Endothelial cell of umbilical vein (primary cell): Measurements from ENCODE around the gene GNAZ. TPM values are rescaled to one million over a fixed set of nuclear protein-coding genes. Genes with fewer than 3 reads are reported as not detected.

Experiments
- BruUV-seq: library from RNA; stranded (reverse); fragments of 400-500 nt; replicated peaks from 2 replicates; lab custom pipeline; 2021; lab: Mats Ljungman, UMichigan
- CTCF ChIA-PET: fragments of 300-600, 350-600 bp; sonication (Branson Sonifier 250); formaldehyde crosslinking; loops from one replicate; lab custom pipeline; 2021; ENCODE audit warnings: antibody characterized with exemption, inconsistent platforms; lab: Charles Lee
- POLR2A ChIA-PET: fragments of 300-600, 350-600 bp; sonication (Branson Sonifier 250); formaldehyde crosslinking; loops from one replicate; lab custom pipeline; 2021; ENCODE audit warnings: antibody characterized with exemption, inconsistent platforms; lab: Charles Lee
- DNase-seq: peaks from one replicate; pipeline ENCODE4 v3.0.0-alpha.2; 2011; ENCODE audit warnings: low read depth, low spot score
- FAIRE-seq: peaks from 2 replicates; lab custom pipeline; 2011; peaks lifted over from hg19 to GRCh38; lab: Jason Lieb, UNC
- H2AFZ ChIP-seq: 2 replicates; pipeline ENCODE4 v1.6.0; 2012; ENCODE audit warnings: low read depth, low read length, control low read depth, inconsistent platforms
- H3K27ac ChIP-seq: 2 replicates; pipeline ENCODE4 v1.5.1; 2011; ENCODE audit warnings: low read depth, mild to moderate bottlenecking, control low read depth, low read length, moderate library complexity; ENCODE audit not compliant: insufficient read depth
- H3K27me3 ChIP-seq, 2 experiments: 2 replicates each; pipeline versions ENCODE4 v1.6.0 to v1.6.1; 2011; ENCODE audit warnings: low read length in 2 of 2, mixed read lengths in 1 of 2; ENCODE audit not compliant: control insufficient read depth in 2 of 2, insufficient read depth in 2 of 2
- H3K36me3 ChIP-seq, 2 experiments: 2 replicates in 1 of 2; 3 replicates in 1 of 2; pipeline ENCODE4 v1.5.1; 2011; ENCODE audit warnings: low read length in 2 of 2, mild to moderate bottlenecking in 1 of 2, moderate library complexity in 1 of 2; ENCODE audit not compliant: control insufficient read depth in 2 of 2, insufficient read depth in 2 of 2; ENCODE audit errors: extremely low read depth in 1 of 2
- H3K4me1 ChIP-seq: 3 replicates; pipeline ENCODE4 v1.5.1; 2011; ENCODE audit warnings: mild to moderate bottlenecking, low read length; ENCODE audit not compliant: control insufficient read depth, insufficient read depth; ENCODE audit errors: extremely low read depth
- H3K4me2 ChIP-seq: 2 replicates; pipeline ENCODE4 v1.6.1; 2011; ENCODE audit warnings: low read length, control low read depth, mixed read lengths; ENCODE audit not compliant: insufficient read depth
- H3K4me3 ChIP-seq, 3 experiments: fragments of 200-600 bp in 1 of 3; sonication (generic), shearing (Covaris generic) in 1 of 3; replicated peaks in 1 of 3; 2 replicates each; pipeline ENCODE4 v1.5.1; 2011 to 2016; ENCODE audit warnings: control low read depth in 3 of 3, low read length in 3 of 3, mild to moderate bottlenecking in 2 of 3, inconsistent platforms in 1 of 3, low read depth in 1 of 3, moderate library complexity in 1 of 3; ENCODE audit not compliant: insufficient read depth in 1 of 3
- H3K79me2 ChIP-seq: 2 replicates; pipeline ENCODE4 v1.6.0; 2012; ENCODE audit warnings: low read length, inconsistent platforms; ENCODE audit not compliant: control insufficient read depth, insufficient read depth
- H3K9ac ChIP-seq: replicated peaks from 2 replicates; pipeline ENCODE3; 2011; ENCODE audit warnings: low read length, control low read depth; ENCODE audit not compliant: insufficient read depth; ENCODE audit errors: extremely low read depth
- H3K9me1 ChIP-seq: replicated peaks from 3 replicates; pipeline ENCODE4 v1.6.0; 2011; ENCODE audit warnings: mild to moderate bottlenecking, low read length; ENCODE audit not compliant: control insufficient read depth, insufficient read depth; ENCODE audit errors: extremely low read depth
- H3K9me3 ChIP-seq: replicated peaks from 2 replicates; pipeline ENCODE4 v1.5.1; 2012; ENCODE audit warnings: low read length, inconsistent platforms; ENCODE audit not compliant: control insufficient read depth, insufficient read depth
- H4K20me1 ChIP-seq: replicated peaks from 2 replicates; pipeline ENCODE3; 2011; ENCODE audit warnings: mild to moderate bottlenecking, low read length; ENCODE audit not compliant: control insufficient read depth, insufficient read depth; ENCODE audit errors: extremely low read depth
- CTCF ChIP-seq, 2 donors: IDR thresholded peaks; 1 replicate in 1 of 2; 2 replicates in 1 of 2; pipeline ENCODE4 v1.5.1; 2011; ENCODE audit warnings: low read length in 2 of 2, mild to moderate bottlenecking in 2 of 2, moderate library complexity in 2 of 2, control low read depth in 1 of 2, inconsistent platforms in 1 of 2, low read depth in 1 of 2; ENCODE audit not compliant: insufficient read depth in 1 of 2; ENCODE audit errors: extremely low read depth in 1 of 2
- EZH2 ChIP-seq: IDR thresholded peaks from 2 replicates; pipeline ENCODE4 v1.6.1; 2012; ENCODE audit warnings: borderline replicate concordance, low read depth, mild to moderate bottlenecking, moderate library complexity, low read length, inconsistent platforms; ENCODE audit not compliant: severe bottlenecking
- FOS ChIP-seq: IDR thresholded peaks from 2 replicates; pipeline ENCODE4 v1.6.1; 2011; ENCODE audit warnings: mild to moderate bottlenecking, low read length, moderate library complexity, borderline replicate concordance; ENCODE audit not compliant: insufficient read depth
- GATA2 ChIP-seq: IDR thresholded peaks from 2 replicates; pipeline ENCODE4 v1.7.0; 2011; ENCODE audit warnings: low read depth, mild to moderate bottlenecking, moderate library complexity, mixed read lengths, low read length; ENCODE audit not compliant: insufficient read length, insufficient read depth
- JUN ChIP-seq: IDR thresholded peaks from 2 replicates; pipeline ENCODE4 v1.6.1; 2011; ENCODE audit warnings: borderline replicate concordance, low read depth; ENCODE audit not compliant: insufficient read length, insufficient read depth
- MAX ChIP-seq: IDR thresholded peaks from 2 replicates; pipeline ENCODE4 v1.6.1; 2011; ENCODE audit not compliant: insufficient read depth, insufficient read length
- MYC ChIP-seq: IDR thresholded peaks from one replicate; pipeline ENCODE4 v1.6.1; 2011; ENCODE audit warnings: mild to moderate bottlenecking, low read depth, low read length
- POLR2A ChIP-seq: IDR thresholded peaks from 2 replicates; pipeline ENCODE4 v1.6.1; 2012; ENCODE audit warnings: low read depth, mild to moderate bottlenecking, control low read depth, low read length
- POLR2AphosphoS5 ChIP-seq: IDR thresholded peaks from 2 replicates; pipeline ENCODE4 v1.6.1; 2012; ENCODE audit warnings: low read depth, mild to moderate bottlenecking, control low read depth, low read length, moderate library complexity; ENCODE audit not compliant: insufficient read depth
- dilution Hi-C: fragments of 300-500 bp; cut with MboI; formaldehyde crosslinking; loops from one replicate; pipeline ENCODE4 v1.15.0; 2019; ENCODE audit warnings: low sequenced_read_pairs; ENCODE audit not compliant: extremely low pct_ligation_motif_present
- intact Hi-C: fragments of 100-400 bp; cut with micrococcal nuclease; formaldehyde crosslinking; loops from one replicate; pipeline ENCODE4 v1.10.0; 2022
- polyA plus RNA-seq, 4 experiments: library from polyadenylated mRNA; depleted of rRNA in 3 of 4; stranded (reverse) in 3 of 4; unstranded in 1 of 4; fragments of >200 nt; gene quantifications; 2 replicates each; pipeline versions ENCODE4 v1.2.1 to v1.2.3, GENCODE V29; 2011 to 2012; ENCODE audit warnings: missing spikeins in 1 of 4
- total RNA-seq: library from RNA; stranded (reverse); gene quantifications from 2 replicates; pipeline ENCODE4 v1.2.3, GENCODE V29; 2021

The GNAZ gene
- total and polyA plus RNA-seq, 2 donors (not counting 3 experiments of a cell fraction or from before 2014, with no cell fraction given): 0.44 to 0.86 TPM

GRCh38 chr22:23074451-23074850, 4.1 kb downstream of the GNAZ start:
- dilution Hi-C loops: no loop called here

More at GRCh38 chr22:23074451-23074850, 4.1 kb downstream of the GNAZ start:
- Histone ChIP-seq H3K79me2 (no peaks in the 10 kb centered on the region), H3K27me3 (no peaks in the 10 kb centered on the region), H3K4me3 (no peak overlapping the region), H4K20me1 (no peaks in the 10 kb centered on the region), H3K9me3 (no peaks in the 10 kb centered on the region), H3K9me1 (no peaks in the 10 kb centered on the region), H2AFZ (no peak overlapping the region), H3K4me1 (peaks cover 5% of the 10 kb centered on the region), H3K9ac (no peak overlapping the region), H3K27ac (no peak overlapping the region), H3K4me2 (no peak overlapping the region), H3K36me3 (no peaks in the 10 kb centered on the region)
- no peak for FAIRE-seq
- TF ChIP-seq JUN (no peak), CTCF (IDR thresholded peaks at IDR 0.05; ENCODE audit: extremely low read depth in 1 of 2, insufficient read depth in 1 of 2, low read depth in 1 of 2, low read length in 2 of 2) (no peak), POLR2AphosphoS5 (no peak), MYC (no peak), GATA2 (no peak), EZH2 (no peak), POLR2A (no peak), FOS (no peak), MAX (no peak)
- no TSS peak for BruUV-seq
- no peak for DNase-seq
- intact Hi-C loops: no loop called here
- ChIA-PET CTCF (no interaction called here), POLR2A (no interaction called here)
